Thoracic aorta (tissue), 2 donors: ENCODE measurements around the gene SLFNL1. TPM values are rescaled to one million over a fixed set of nuclear protein-coding genes. Genes with fewer than 3 reads are reported as not detected.

Experiments used
- ATAC-seq: fragments of 150-250 bp; one replicate; pipeline ENCODE4 v1.8.0; 2017; ENCODE audit warnings: low read depth; ENCODE audit not compliant: insufficient number of reproducible peaks, low FRiP score
- DNase-seq: peaks from one replicate; pipeline ENCODE4 v3.0.0-alpha.2; 2020; ENCODE audit warnings: low spot score
- H3K27ac ChIP-seq, 2 donors: fragments of 200-600 bp; sonication (generic); 1 replicate in 1 of 2; 2 replicates in 1 of 2; pipeline ENCODE4 v1.5.1; 2016; ENCODE audit warnings: mild to moderate bottlenecking in 2 of 2, moderate library complexity in 2 of 2
- H3K27me3 ChIP-seq: fragments of 200-600 bp; sonication (generic); replicated peaks from 2 replicates; pipeline ENCODE4 v1.6.0; 2016; ENCODE audit warnings: mild to moderate bottlenecking; ENCODE audit not compliant: insufficient read depth
- H3K36me3 ChIP-seq: fragments of 200-600 bp; sonication (generic); one replicate; pipeline ENCODE4 v1.5.1; 2016
- H3K4me1 ChIP-seq, 2 donors: fragments of 200-600 bp; sonication (generic); 1 replicate in 1 of 2; 2 replicates in 1 of 2; pipeline versions ENCODE4 v1.5.1 to v1.6.0; 2016; ENCODE audit warnings: low read depth in 2 of 2, mild to moderate bottlenecking in 1 of 2; ENCODE audit not compliant: control insufficient read depth in 1 of 2
- H3K4me3 ChIP-seq: fragments of 200-600 bp; sonication (generic); 2 replicates; pipeline ENCODE4 v1.5.1; 2016; ENCODE audit warnings: mild to moderate bottlenecking
- H3K9me3 ChIP-seq: fragments of 200-600 bp; sonication (generic); 2 replicates; pipeline ENCODE4 v1.5.1; 2016
- CTCF ChIP-seq: fragments of 200-600 bp; sonication (generic); IDR thresholded peaks from one replicate; pipeline ENCODE4 v1.5.1; 2019; ENCODE audit warnings: antibody characterized with exemption
- total RNA-seq, 2 donors: library from RNA; depleted of rRNA; stranded (reverse); fragments of >200 nt; gene quantifications; one replicate each; pipeline versions ENCODE4 v1.1.0 to v1.2.3, GENCODE V29; 2016

Gene SLFNL1
- total RNA-seq, 2 donors from 2014 or later, result 0.68 to 1.3 TPM

DNA sequence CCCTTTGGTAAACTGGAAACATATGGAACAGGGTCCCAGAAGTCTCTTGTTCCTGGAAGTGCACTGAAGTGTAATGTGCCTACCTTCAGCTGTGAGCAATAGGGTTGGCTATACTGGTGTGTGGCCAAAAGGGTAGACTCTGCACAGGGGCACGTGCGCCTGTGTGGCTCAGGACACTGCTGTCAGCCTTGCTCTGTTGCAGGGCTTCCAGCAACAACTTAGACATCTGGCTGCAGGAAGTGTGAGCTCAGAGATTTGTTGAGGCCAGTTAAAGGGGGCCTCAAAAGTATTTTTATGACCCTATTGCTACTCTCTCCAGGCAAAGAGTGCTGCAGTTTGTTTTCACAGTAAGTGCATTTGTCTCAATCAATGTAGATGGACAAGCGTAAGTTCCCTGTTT lies 34.6 kb downstream of the SLFNL1 start:
- Histone ChIP-seq H3K4me3 (no peak overlapping the region), H3K9me3 (no peaks in the 10 kb centered on the region), H3K36me3 (peaks cover 40% of the 10 kb centered on the region), H3K4me1 (peaks cover 36 to 85% of the 10 kb centered on the region in 2 donors), H3K27ac (peak overlapping the region; percentile 19 to 93), H3K27me3 (no peaks in the 10 kb centered on the region)
- no peak for TF ChIP-seq CTCF
- DNase-seq (no peak), ATAC-seq (no peak)

DNA sequence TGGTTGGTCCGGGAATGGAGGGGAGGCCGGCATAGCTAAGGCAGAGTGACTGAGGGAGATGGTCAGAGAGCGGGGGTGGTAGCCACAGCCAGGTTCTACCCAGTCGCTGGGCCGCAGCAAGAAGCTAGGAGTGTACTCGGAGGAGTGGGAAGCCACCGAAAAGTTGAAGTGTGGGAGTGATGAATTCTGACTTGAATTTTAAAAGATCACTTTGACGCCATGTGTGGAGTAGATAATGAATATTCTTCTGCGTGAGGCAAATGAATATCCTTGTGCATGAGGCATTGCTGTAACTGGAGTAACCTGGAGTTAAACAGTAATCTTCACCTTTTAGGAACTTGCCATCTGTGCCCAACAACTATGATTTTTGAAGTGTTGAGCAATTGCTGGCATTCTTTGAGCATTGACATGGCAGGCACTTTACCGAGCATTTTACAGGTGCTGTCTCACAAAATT lies 35.2 kb downstream of the SLFNL1 start:
- Histone ChIP-seq H3K4me3 (no peak overlapping the region), H3K4me1 (peaks cover 36 to 85% of the 10 kb centered on the region in 2 donors), H3K9me3 (no peaks in the 10 kb centered on the region), H3K27ac (peak overlapping the region in 1 of 2 donors; percentile 93), H3K27me3 (no peaks in the 10 kb centered on the region), H3K36me3 (peaks cover 34% of the 10 kb centered on the region)
- no peak for TF ChIP-seq CTCF
- DNase-seq (no peak), ATAC-seq (no peak)

DNA sequence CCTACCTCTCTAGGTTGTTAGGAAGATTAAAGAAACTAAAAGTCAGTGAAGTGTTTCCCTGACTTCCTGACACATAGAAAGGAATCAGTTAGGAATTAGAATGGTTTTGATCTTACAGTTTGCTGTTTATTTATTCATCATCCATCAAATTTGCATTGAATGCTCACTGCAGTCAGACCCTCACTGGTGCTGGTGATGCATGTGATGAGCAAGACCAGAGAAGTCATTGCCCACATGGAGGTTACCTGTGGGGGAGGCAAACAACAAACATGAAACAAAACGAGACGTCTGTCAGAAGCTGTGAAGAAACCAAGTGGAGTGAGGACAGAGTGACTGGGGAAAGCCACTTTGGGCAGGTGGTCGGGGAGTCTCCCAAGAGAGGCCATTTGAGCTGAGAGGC lies 35.6 kb downstream of the SLFNL1 start:
- no peaks in the 10 kb centered on the region for H3K9me3 ChIP-seq
- no peak for ATAC-seq
- peaks cover 32% of the 10 kb centered on the region for H3K36me3 ChIP-seq
- H3K4me3 ChIP-seq, result no peak overlapping the region
- H3K27me3 ChIP-seq, result no peaks in the 10 kb centered on the region
- peak overlapping the region in 1 of 2 donors; percentile 93 for H3K27ac ChIP-seq
- no peak for DNase-seq
- H3K4me1 ChIP-seq, result peaks cover 36 to 85% of the 10 kb centered on the region in 2 donors
- no peak for TF ChIP-seq CTCF

- Histone ChIP-seq H3K9me3 (no peaks in the 10 kb centered on the region), H3K27ac (peak overlapping the region; percentile 93), H3K27me3 (no peaks in the 10 kb centered on the region), H3K36me3 (peaks cover 30% of the 10 kb centered on the region), H3K4me3 (peak overlapping the region; percentile 16), H3K4me1 (peaks cover 36 to 84% of the 10 kb centered on the region in 2 donors)
- no peak for ATAC-seq
- DNase-seq, result no peak
- no peak for TF ChIP-seq CTCF
Observed at GRCh38 chr1:40985161-40985560, 36.4 kb downstream of the SLFNL1 start.

DNA sequence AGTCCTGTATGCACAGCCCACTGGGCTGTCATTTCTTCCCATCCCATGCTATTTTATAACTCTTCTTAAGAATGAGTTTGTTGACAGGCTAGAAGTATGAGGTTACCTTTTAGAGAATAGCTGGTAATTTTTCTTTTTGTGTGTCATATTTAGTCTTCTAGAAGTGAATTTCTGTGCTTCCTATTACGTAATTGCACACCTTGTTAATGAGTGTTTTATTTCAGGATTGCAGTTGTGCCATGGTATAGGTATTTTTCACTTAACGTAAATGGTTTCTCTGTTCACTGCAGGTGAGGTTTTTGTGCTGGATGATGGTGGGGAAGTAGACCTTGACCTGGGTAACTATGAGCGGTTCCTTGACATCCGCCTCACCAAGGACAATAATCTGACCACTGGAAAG lies 37.0 kb downstream of the SLFNL1 start:
- ATAC-seq (no peak), DNase-seq (no peak)
- Histone ChIP-seq H3K4me1 (peaks cover 36 to 84% of the 10 kb centered on the region in 2 donors), H3K4me3 (peak overlapping the region; percentile 87), H3K27me3 (no peaks in the 10 kb centered on the region), H3K27ac (peak overlapping the region; percentile 93), H3K36me3 (peaks cover 24% of the 10 kb centered on the region), H3K9me3 (no peaks in the 10 kb centered on the region)
- no peak for TF ChIP-seq CTCF
